OCI-LY1 (cell line): ENCODE results near the gene EME2.

Source experiments
- H2AFZ ChIP-seq: fragments of 200-600 bp; sonication (generic), shearing (Covaris generic); 2 replicates; pipeline ENCODE4 v1.6.0; 2014; ENCODE audit warnings: antibody characterized with exemption, mild to moderate bottlenecking, low read length
- H3F3A ChIP-seq: fragments of 200-600 bp; sonication (generic), shearing (Covaris generic); 2 replicates; pipeline ENCODE4 v1.6.0; 2014; ENCODE audit warnings: mild to moderate bottlenecking, antibody characterized with exemption, low read length, moderate library complexity; ENCODE audit not compliant: insufficient read depth
- H3K27ac ChIP-seq: fragments of 200-600 bp; sonication (generic); 2 replicates; pipeline ENCODE4 v1.5.1; 2014; ENCODE audit warnings: low read length, mixed run types, mild to moderate bottlenecking, low read depth; ENCODE audit not compliant: poor library complexity, severe bottlenecking
- H3K27me3 ChIP-seq: fragments of 200-600 bp; sonication (generic); 2 replicates; pipeline ENCODE4 v1.6.0; 2014; ENCODE audit warnings: antibody characterized with exemption, mild to moderate bottlenecking, low read length, moderate library complexity; ENCODE audit not compliant: insufficient read depth
- H3K36me3 ChIP-seq: fragments of 200-600 bp; sonication (generic); 2 replicates; pipeline ENCODE4 v1.6.1; 2014; ENCODE audit warnings: mild to moderate bottlenecking, antibody characterized with exemption, low read length, moderate library complexity, mixed read lengths; ENCODE audit not compliant: insufficient read depth
- H3K4me1 ChIP-seq: fragments of 200-600 bp; sonication (generic); 2 replicates; pipeline ENCODE4 v1.5.1; 2014; ENCODE audit warnings: mild to moderate bottlenecking, low read length, moderate library complexity; ENCODE audit not compliant: insufficient read depth, severe bottlenecking
- H3K4me2 ChIP-seq: fragments of 200-600 bp; sonication (generic), shearing (Covaris generic); 2 replicates; pipeline ENCODE4 v1.6.1; 2014; ENCODE audit warnings: low read length
- H3K4me3 ChIP-seq: fragments of 200-600 bp; sonication (generic); 2 replicates; pipeline ENCODE4 v1.5.1; 2014; ENCODE audit warnings: low read length, low read depth, mild to moderate bottlenecking, mixed read lengths; ENCODE audit not compliant: poor library complexity, severe bottlenecking
- H3K79me2 ChIP-seq: fragments of 200-600 bp; shearing (Covaris generic); 2 replicates; pipeline ENCODE4 v1.6.1; 2016; ENCODE audit warnings: mixed run types, low read length, mixed read lengths; ENCODE audit not compliant: insufficient read depth
- H3K9ac ChIP-seq: fragments of 200-600 bp; sonication (generic), shearing (Covaris generic); 2 replicates; pipeline ENCODE4 v1.6.1; 2014; ENCODE audit warnings: mild to moderate bottlenecking, low read length, mixed read lengths
- H3K9me2 ChIP-seq: fragments of 200-600 bp; sonication (generic), shearing (Covaris generic); 2 replicates; pipeline ENCODE4 v1.6.1; 2014; ENCODE audit warnings: low read depth, mild to moderate bottlenecking, low read length, mixed read lengths
- H3K9me3 ChIP-seq: fragments of 200-600 bp; shearing (Covaris generic); 2 replicates; pipeline ENCODE4 v1.6.1; 2014; ENCODE audit warnings: low read length, mixed read lengths
- H4K20me1 ChIP-seq: fragments of 200-600 bp; sonication (generic), shearing (Covaris generic); 2 replicates; pipeline ENCODE4 v1.6.0; 2016; ENCODE audit warnings: mild to moderate bottlenecking, low read length; ENCODE audit not compliant: insufficient read depth
- EZH2 ChIP-seq: fragments of 200-600 bp; sonication (generic), shearing (Covaris generic); IDR thresholded peaks from 2 replicates; pipeline ENCODE4 v1.8.0; 2017; ENCODE audit warnings: borderline replicate concordance, mixed run types, mild to moderate bottlenecking, antibody characterized with exemption, low read length, moderate library complexity, mixed read lengths
- TF ChIP-seq, protein P1 (sequence below): fragments of 200-600 bp; sonication (generic), shearing (Covaris generic); IDR thresholded peaks from 2 replicates; pipeline ENCODE4 v1.5.1; 2017; ENCODE audit warnings: mild to moderate bottlenecking, antibody characterized with exemption, low read length, moderate library complexity, mixed read lengths

The EME2 gene

DNA sequence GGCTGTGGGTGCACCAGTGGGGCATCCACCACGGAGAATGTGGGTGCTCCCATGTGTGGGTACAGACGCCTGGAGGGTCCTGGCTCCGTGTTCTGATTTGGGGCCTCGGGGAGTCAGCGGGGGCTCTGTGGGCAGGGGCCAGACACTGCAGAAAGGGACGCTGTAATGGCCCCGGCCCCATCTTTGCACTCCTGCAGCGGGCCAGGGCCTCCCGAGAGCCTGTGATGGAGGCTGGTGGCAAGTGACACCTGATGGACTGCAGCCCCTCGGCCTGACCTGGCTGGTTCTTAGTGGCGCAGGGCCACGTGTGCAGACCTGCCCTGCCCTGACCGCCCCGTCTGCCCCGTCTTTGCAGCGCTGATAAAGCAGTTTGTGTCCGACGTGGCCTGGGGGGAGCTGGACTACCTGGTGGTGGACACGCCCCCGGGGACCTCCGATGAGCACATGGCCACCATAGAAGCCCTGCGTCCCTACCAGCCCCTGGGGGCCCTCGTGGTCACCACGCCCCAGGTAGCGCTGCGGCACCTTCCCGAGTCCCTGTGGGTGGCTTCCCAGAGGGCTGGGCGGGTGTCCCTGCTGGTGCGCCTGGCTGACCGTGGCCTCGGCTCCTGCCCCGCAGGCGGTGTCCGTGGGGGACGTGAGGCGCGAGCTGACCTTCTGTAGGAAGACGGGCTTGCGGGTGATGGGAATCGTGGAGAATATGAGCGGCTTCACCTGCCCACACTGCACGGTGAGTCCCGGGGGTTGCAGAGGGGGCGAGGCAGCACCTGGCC is 14.9 kb downstream of the EME2 start:
- H3K4me2 ChIP-seq = no peak overlapping the region
- peaks cover 6% of the 10 kb centered on the region for H3K79me2 ChIP-seq
- H3K27ac ChIP-seq = no peak overlapping the region
- no peak for TF ChIP-seq EZH2
- TF ChIP-seq, protein P1, sequence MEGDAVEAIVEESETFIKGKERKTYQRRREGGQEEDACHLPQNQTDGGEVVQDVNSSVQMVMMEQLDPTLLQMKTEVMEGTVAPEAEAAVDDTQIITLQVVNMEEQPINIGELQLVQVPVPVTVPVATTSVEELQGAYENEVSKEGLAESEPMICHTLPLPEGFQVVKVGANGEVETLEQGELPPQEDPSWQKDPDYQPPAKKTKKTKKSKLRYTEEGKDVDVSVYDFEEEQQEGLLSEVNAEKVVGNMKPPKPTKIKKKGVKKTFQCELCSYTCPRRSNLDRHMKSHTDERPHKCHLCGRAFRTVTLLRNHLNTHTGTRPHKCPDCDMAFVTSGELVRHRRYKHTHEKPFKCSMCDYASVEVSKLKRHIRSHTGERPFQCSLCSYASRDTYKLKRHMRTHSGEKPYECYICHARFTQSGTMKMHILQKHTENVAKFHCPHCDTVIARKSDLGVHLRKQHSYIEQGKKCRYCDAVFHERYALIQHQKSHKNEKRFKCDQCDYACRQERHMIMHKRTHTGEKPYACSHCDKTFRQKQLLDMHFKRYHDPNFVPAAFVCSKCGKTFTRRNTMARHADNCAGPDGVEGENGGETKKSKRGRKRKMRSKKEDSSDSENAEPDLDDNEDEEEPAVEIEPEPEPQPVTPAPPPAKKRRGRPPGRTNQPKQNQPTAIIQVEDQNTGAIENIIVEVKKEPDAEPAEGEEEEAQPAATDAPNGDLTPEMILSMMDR = no peak
- peaks cover 42% of the 10 kb centered on the region for H3K36me3 ChIP-seq
- no peaks in the 10 kb centered on the region for H4K20me1 ChIP-seq
- H3K9ac ChIP-seq = no peak overlapping the region
- H3F3A ChIP-seq = no peaks in the 10 kb centered on the region
- no peaks in the 10 kb centered on the region for H3K9me3 ChIP-seq
- H3K4me3 ChIP-seq = no peak overlapping the region
- H3K9me2 ChIP-seq = no peaks in the 10 kb centered on the region
- H3K27me3 ChIP-seq = no peaks in the 10 kb centered on the region
- H2AFZ ChIP-seq = no peak overlapping the region
- peaks cover 7% of the 10 kb centered on the region for H3K4me1 ChIP-seq

DNA sequence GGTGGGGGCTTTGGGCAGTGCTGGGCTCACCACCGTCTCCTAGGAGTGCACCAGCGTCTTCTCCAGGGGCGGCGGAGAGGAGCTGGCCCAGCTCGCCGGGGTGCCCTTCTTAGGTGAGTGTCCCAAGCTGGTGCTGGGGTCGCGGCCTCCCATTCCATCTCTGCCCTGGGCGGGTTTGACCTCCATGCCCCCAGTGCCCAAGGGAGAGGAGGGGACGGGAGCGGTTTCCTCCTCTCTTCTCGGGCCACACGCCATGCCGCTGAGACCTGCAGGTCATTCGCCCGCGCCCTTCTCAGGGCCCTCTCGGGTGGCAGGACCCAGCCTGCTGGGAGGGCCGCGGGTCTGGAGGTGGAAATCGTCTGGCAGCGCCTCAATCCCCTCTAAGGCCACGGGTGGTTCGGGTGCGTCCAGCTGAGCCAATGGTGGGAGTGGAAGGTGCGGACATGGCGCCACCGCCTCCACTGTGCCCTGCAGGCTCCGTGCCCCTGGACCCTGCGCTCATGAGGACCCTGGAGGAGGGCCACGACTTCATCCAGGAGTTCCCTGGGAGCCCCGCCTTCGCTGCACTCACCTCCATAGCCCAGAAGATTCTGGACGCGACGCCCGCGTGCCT is 15.6 kb downstream of the EME2 start:
- Histone ChIP-seq H3K4me1 (peaks cover 7% of the 10 kb centered on the region), H2AFZ (no peak overlapping the region), H4K20me1 (no peaks in the 10 kb centered on the region), H3K27me3 (no peaks in the 10 kb centered on the region), H3F3A (no peaks in the 10 kb centered on the region), H3K4me3 (no peak overlapping the region), H3K27ac (no peak overlapping the region), H3K9me2 (no peaks in the 10 kb centered on the region), H3K79me2 (peaks cover 6% of the 10 kb centered on the region), H3K9ac (no peak overlapping the region), H3K9me3 (no peaks in the 10 kb centered on the region), H3K36me3 (peaks cover 42% of the 10 kb centered on the region), H3K4me2 (no peak overlapping the region)
- TF ChIP-seq EZH2 = no peak

DNA sequence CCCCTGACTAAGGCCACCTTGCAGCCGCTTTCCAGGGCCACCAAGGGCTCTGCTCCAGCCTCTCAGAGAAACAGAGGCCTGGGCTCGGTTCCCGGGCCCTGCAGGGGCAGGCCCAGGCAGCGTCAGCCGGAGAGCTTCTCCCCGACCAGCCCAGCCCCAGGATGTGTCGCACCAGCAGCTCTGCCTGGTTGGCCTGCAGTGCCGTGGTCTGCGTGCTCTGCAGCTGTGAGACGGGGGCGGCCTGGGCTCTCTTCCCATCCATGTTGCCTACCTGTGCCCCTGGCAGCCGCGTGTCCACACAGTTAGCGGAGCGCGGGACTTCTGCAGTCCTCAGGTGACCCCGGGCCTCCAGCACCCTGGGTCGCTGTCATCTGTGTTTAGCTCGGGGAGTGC is 16.1 kb downstream of the EME2 start:
- Histone ChIP-seq H3K36me3 (peaks cover 42% of the 10 kb centered on the region), H3K79me2 (peaks cover 6% of the 10 kb centered on the region), H2AFZ (no peak overlapping the region), H3K27me3 (no peaks in the 10 kb centered on the region), H3F3A (no peaks in the 10 kb centered on the region), H3K9me3 (no peaks in the 10 kb centered on the region), H3K4me1 (peaks cover 6% of the 10 kb centered on the region), H3K27ac (no peak overlapping the region), H3K4me3 (no peak overlapping the region), H3K4me2 (no peak overlapping the region), H3K9me2 (no peaks in the 10 kb centered on the region), H3K9ac (no peak overlapping the region), H4K20me1 (no peaks in the 10 kb centered on the region)
- TF ChIP-seq, protein P1 = no peak
- no peak for TF ChIP-seq EZH2
